IPS-NIHi7 (cell line): ENCODE measurements around the gene SPNS2.

Experiments used
- DNase-seq: peaks from one replicate; pipeline ENCODE4 v3.0.0; 2012; ENCODE audit warnings: mixed read lengths; ENCODE audit errors: extremely low spot score

The SPNS2 gene

DNA sequence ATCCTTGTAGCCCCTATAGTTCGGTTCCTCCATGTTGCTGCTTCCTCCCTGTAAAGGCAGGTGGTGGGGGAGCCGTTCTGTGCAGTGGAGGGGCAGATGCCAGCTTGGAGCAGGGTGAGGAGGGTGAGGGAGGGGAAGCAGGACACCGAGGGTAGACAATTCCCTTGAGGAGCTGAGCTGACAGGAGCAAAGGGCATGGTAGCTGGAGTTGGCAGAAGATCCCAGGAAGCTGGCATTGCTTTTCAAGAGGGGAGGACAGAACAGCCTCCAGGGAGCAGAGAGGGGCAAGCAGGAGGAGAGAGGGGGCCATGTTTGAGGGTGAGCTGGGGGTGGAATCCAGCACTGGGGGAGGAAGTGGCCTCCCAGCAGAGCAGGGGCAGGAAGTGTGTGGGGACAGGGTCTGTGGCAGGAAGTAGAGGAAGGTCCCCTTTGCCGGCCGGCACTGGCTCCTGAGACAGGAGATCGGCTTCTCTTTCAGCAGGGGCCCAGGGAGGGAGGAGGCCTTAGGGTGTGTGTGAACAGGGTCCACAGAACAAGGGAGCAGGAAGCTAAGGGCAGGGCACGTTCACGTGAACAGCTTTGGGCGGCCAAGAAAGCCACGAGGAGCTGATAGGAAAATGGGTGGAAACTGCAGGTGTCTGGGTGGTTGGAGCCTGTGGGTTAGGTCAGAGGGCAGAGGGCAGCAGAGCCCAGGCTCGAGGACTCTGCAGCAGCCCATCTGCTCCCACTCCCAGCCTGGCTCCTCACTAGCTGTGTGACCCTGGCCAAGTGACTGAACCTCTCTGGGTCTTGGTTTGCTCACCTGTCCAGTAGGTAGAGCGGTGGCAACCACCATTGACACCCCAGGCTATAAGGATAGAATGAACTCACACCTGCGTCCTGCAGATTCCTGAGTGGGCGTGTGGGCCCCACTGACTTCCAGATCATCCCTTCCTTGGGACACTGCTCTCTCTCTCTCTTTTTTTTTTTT is 17.5 kb upstream of the SPNS2 start:
- no peak for DNase-seq

DNA sequence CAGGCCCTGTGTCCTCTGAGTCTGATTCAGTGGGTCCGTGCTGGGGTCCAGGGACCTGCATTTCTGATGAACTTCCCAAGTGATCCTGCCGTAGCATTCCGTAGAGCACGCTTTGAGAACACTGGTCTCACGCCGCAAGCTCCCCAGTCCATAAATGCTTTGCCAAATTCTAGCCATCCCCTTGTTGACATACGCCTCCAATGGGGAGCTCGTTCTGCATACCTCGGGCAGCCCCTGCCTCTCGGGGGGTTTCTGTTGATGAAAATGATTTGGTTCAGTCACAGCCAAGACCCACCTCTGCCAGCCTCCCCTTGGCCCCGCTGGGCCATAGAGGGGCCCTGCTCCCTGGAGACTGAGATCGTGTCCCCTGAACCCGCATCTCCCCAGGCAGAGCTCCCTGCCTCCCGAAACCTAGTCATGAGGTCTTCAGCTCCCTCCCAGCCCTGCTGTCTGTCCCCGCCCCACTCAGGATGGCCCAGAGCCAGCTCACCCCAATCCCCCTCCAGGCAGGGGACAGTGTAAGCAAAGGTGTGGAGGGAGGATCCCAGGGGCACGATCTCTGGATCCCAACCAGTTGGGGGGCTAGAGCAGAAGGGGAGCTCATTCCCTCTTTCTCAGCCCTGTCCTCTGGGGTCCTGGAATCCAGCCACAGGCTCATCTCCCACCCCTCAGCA is 16.2 kb upstream of the SPNS2 start:
- DNase-seq = no peak

DNA sequence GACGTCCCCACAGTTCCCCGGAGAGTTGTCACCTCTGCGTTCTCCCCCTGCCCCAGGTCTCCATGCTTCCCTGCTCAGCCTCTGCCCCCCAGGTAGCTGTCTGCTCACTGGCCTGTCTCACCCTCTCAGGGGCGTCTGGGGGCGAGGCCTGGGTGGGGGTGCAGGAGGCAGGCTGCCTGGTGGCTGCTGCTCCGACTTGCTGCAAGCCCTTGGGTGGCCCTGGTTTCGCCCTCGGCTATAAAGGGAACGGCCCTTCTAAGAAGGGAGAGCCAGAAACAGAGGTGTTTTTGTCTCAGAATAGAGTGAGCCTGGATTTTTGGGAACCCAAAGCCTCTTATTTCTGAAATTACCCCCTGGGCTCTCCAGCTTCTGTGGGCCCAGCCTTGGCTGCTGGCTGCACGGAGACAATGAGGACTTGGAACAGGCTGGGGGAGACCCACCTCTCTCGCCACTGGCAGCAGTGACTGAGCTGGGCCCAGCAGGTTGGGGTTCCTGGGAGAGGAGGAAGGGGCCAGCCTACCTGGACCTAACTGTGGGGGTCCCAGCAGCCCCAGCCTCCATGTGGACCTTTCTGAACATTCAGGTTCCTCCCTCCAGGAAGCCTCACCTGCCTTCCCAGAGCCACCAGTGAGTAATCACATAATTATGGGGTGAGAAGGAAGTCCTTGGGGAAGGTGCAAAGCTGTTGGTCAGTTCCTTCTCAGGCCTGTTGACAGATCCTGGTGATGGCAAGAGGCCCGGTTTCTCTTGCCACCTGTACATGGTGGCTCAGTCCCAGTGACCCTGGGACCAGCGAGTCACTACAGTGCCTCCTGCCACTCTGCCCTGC is 15.5 kb upstream of the SPNS2 start:
- no peak for DNase-seq

DNA sequence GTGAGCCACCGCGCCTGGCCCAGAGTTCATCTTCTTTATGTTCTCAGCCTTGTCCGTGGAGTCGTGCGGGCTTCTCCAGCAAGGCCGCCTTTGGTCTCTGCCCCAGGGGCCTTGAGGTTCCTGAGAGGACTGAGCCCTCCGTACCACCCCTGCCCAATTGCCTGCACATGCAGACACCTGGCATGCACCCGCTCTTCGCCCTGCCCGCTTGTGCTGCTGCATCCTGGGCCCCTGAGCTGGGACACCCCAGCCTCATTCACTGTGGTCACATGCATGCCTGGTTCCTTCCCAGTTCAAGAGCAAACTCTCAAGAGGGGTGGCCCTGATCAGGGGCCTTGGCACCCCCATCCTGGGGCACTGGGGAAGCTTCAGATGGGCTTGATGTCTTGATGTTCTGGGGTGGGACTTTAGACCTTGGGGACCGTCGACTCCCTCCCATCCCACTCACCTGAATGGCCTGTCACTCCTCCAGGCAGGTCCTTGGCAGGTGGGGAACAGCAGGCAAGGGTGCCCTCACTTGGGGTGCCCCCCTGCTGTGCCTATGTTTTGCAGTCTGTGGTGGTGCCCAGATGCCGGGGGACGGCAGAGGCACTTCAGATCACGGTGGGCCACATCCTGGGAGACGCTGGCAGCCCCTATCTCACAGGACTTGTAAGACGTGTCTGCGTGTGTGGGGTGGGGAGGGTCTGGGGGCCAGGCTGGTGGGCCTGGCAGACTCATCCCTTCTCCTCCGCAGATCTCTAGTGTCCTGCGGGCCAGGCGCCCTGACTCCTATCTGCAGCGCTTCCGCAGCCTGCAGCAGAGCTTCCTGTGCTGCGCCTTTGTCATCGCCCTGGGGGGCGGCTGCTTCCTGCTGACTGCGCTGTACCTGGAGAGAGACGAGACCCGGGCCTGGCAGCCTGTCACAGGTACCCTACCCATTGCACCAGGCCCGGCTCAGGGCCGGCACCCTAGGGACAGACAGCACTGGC is 12.7 kb upstream of the SPNS2 start:
- DNase-seq = no peak

DNA sequence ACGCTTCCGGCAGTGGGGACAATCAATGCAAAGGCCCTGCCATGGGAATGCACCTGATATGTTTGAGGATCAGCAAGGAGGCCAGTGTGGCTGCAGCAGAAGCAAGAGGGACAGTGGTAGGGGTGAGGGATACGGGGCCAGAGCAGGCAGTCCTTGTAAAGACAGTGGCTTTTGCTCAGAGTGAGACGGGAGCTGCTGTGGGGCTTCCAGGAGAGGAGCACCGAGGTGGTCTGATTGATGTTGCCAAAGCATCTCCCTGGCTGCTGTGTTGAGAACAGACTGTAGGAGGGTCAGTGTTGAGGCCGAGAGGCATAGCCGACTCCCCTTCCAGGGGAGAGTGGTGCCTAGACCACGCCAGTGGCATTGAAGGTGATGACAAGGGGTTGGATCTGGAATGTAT is 11.4 kb upstream of the SPNS2 start:
- no peak for DNase-seq

DNA sequence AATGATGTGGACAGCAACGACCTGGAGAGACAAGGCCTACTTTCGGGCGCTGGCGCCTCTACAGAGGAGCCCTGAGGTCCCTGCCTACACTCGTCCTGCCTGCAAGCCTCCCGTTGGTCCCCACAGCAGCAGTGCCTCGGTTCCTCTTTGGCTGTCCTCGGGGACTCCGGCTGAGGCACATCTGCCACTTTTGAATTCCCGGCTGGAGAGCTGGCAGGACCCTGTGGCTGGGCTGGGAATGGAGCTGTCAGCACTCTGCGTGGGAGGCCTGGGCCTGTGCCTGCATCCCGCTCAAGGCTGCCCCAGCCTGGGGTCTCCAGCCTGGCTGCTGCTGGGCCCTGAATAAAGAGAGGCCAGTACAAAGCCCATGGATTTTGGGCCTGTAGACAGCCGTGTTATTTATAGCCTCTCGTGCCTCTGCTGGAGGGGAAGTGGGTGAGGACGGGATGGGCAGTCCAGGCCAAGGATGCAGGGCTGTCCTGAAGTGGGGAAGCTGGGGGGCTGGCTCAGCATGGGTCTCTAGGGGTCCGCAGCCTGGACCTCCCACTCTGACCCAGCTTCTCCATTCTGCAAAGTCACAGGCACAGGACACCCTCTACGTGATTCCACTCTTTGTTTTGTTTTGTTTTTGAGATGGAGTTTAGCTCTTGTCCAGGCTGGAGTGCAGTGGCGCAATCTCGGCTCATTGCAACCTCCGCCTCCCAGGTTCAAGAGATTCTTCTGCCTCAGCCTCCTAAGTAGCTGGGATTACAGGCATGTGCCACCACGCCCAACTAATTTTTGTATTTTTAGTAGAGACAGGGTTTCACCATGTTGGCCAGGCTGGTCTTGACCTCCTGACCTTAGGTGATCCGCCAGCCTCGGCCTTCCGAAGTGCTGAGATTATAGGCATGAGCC is 10.6 kb upstream of the SPNS2 start:
- DNase-seq = no peak

DNA sequence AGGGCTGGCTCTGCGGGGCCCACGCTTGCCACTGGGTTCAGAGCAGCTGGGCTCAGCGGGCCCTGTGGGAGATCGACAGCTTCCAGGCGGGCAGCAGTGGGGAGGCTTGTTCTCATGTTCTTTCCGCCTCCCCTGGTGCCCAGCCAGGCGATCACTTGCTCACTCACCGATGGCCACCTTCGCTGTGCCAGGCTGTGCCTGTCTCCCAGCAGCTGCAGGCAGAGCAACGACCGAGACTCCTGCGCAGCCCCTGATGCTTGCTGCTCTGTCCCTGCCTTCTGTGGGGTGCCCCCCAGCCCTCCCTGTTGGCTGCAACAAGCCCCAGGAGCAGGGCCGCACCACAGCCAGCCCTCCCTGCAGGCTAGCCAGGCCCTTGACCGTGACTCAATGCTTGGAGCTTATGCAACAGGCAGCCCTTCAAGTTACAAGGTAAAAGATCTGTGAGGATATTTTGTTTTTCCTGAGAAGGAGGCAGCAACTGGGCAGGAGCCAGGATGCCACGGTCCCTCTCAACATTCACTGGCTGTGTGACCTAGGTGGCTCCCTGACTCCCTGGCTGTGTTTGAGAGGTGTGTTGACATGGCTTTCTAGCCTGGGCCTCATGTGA is 9.6 kb upstream of the SPNS2 start:
- no peak for DNase-seq

DNA sequence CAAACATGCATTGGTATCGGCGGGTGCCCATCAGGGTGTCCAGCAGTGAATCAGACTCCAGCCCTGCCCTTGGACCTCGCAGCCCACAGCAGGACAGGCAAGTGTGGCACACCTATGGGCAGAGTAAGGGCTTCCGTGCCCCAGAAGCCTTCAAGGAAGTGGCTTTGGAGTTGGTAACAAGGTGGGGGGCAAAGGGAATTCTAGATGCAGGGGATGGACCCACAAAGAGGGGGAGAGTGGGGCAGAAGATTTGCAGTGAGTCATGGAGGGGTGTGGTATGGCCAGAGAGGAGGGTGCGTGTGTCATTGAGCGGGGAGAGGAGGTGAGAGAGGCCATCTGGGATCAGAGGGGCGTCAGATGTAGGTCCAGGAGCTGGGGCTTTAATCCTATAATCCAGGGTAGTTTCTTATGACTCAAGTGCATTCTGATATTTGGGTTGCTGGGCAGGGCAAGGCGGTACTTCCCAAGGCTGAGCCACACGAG is 8.5 kb upstream of the SPNS2 start:
- DNase-seq = no peak

DNA sequence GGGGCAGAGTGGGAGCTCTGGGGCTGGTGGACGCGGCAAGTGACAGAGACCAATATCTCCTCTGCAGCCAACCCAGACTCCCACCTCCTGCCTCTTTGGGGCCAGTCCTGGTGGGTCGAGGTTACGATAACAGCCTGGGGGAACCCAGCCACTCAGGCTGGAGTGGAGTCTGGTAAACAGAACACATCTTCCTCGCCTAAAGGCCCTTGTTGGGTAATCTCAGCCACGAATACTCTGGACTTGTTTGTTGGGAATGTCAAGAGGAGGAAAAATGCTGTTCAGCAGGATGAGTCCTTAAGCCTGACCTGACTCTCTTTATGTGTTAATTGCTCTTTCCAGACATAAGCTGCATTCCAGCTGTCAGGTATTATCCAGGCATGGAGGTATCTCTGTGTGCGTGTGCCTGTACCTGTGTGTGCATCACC is 8.0 kb upstream of the SPNS2 start:
- no peak for DNase-seq

DNA sequence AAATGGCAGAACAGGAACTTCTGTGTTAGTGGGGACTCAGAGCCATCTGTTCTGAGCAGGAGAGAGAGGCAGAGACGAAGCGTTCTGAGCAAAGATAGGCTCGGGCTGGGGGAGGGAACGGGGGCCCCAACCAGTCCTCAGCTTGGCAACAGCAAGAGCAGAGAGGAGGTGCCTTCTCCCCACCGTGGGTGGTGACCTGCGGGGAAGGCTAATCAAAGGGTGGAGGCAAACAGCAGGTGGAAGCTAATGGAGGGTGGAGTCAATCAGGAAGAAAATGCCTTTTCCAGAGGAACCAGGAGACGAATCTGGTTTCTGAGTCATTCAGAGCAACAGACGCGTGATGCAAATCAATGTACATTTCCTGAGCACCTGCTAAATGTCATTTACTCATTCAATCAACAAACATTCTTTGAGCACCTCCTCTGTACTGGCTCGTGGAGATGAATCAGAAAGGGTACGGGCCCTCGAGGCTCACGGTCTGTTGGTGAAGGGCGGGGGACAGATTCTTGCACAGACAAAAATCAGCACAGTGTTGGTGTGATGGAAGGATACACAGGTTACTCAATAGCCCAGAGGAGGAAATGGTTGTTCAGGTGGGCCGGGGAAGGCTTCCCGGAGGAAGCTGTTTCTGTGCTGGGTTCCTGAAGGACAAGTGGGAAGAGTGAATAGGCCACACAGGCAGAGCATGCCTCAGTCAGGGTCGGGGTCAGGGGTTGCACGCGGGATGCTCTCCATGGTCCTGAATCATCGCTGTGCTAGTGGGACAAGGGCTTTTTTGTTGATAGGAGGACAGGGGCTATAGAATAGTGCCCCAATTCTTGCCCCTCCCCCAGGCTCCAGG is 5.7 kb upstream of the SPNS2 start:
- DNase-seq = peak; percentile 95

DNA sequence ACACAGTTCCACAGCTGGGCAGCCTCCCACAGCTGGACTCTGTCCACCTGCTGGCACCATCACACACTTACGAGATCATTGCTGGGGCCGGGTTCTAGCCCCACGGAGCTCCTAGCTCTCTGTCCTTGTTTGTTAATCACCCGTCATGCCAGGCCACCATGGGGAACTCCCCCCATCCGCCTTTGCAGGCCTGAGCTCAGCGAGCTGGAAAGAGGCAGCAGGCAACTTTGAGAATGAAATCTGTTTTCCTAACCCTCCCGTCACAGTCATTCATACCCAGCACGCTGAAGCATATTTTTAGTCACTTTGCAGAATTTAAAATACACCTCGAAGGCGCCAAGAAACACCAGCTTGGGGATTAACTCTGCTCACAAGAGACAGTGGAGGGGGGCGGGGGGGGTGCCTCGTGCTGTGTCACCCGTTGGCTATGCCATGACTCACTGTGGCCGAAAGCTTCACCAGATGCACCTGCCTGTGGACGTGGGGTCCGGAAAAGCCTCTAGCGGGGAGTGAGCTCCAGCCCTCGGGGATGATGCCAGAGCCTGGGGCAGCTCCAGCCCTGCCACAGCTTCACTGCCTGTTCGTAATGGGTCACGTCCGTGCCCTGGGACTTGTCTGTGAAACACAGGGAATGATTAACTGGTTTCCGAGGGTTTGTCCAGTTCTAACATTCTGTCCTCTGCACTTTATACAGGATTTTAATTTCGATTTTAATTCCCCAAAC is 1.4 kb upstream of the SPNS2 start:
- DNase-seq = no peak

DNA sequence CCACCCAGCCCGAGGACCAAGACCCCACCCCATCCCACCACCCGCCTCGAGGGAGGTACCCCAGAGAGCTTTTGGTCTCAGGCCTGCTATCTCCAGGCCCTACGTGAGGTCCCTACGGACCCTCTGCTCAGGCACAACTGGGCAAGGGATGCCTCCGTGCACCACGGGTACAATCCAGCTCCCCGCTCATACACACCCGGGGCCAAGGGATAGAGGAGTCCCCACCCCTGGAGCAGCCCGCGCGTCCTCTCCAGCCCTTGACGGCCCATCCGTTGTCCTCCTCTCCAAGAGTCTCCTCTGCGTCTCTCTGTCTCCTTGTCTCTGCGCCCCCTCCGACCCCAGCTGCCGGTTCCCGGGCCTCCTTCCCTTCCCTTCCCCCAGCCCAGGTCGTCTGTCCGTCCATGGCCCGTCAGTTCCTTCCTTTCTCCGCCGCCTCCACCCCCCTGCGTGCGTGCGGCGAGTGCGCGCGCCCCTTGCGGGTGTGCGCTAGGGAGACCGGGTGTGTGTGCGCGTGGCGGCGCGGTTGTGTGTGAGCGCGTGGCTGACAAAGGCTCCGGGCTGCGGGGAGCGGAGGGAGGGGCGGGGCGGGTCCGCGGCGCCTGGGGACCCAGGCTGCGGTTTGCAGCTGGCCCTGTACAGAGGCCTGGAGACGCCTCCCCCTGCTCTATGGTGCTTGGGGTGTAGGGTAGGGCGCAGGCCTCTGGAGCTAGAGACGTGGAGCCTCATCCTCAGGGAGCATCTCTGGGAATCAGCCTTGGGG is 930 bp downstream of the SPNS2 start:
- DNase-seq = peak; percentile 45

DNA sequence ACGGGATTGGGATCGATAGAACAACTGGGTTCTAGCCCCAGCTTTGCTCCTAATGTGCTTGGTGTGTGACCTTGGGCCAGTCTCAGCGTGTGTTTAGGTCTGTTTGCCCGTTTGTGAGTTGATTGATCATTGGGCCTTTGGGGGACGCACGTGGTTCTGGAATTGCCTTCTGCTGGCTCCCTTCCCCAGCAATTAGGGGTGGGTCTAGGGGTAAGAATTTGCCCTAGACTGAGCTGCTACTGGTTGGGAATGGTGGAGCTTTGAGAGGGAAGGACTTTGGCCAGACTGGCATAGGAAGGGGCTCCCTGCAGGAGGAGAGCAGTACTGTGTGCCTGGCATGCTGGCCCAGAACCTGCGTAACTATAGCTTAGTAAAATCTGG is 1.5 kb downstream of the SPNS2 start:
- DNase-seq = no peak

DNA sequence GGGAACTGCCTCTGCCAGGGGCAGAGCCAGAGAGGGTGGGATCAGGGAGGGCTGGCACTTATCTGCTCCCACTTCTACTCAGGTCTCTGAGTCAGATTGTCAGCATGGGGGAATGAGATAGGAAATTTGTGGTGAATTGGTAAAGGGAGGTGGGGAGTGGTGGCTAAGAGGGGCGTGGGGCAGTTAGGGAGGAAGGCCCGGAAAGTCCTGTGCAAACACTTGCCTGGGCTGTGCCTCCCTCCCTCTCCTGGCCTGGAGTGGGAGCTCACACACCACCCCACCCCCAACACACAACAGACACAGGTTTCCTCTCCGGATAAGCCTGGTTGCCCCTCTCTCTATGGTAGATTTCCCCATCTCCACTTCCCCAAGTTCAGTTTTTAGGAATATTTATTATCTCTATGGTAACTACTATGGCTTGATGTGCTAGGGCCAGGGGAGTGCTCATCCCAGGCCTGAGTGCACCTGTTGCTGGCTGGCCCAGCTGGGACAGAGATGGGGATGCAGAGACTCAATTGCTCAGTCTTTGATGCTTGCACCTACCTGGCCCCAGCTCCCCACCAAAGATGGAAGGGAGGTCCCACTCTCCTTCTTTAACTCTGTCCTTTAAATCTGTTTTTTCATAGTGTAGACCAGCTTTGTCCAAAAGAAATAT is 2.7 kb downstream of the SPNS2 start:
- DNase-seq = no peak

DNA sequence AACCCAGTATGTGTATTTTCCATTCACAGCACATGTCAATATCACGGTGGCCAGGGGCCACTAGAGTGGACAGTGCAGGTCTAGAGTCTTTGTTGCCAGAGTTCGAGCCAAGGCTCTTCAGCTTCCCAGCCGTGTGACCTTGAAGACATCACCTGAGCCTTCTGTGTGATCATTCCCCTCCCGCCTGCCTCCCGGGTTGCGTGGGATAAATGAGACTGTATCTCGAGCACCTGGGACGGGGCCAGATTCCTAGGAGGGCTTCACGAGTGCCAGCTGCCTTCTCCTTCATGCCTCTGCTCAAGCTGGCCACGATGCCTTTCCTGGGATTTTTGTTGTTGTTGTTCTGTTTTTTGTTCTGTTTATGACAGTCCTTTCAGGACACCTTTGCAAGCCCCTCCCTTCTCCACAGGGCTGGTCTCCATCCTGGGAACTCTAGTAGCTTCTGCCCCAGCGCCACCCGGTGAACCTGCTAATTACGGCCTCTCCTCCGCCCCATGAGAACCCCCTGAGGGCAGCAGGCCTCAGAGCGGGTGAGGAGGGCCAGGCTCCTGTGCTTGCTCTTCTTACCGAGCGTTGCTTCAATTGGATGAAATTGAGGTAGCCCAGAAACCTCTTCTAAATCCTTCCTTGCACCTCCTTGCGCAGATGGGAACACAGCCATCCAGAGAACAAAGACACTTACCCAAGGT is 3.9 kb downstream of the SPNS2 start:
- no peak for DNase-seq
